Activated CD8-positive, alpha-beta memory T cell treated with anti-CD3 and anti-CD28 coated beads for 24 hours (primary cell): ENCODE results near the gene TCF20.

Experiments used
- DNase-seq: peaks from one replicate; pipeline ENCODE4 v3.0.0-alpha.2; 2020

The TCF20 gene

DNA sequence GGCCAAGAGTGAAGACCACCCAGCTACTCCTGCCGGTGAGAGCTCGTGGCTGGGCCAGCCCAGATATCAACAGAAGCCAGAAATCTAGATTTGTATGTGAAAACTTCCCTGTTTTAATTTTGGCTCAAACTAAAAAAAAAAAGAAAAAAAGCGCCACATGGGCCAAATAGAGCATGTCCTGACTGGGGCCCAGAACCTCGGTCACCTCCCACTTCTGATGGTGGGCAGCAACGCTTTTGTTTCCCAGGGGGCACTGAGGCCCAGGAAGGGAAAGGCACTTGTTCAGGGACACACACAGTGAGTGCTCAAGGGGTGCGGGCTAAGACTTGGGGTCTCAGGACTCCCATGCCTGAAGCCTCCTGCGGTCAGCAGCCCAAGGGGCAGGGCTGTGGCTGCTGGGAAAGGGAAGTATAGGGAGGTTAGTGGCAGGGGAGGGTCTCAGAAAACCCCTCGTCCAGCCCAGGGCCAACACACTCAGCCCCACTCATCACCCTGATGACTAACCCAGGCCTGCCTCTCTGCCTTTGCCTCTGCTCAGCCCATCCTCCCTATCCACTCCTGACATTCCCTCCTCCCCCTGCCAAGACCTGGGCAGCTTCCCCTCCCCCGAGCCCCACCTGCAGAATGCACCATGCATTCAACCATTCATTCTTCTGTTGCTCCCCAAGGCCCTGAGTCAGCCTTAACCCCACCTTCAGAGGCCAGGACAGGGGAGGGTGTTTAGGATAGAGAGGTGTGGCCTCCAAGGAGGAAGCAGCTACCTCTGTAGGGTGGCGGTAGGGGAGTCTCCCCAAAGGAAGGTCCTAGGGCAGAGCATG, 30.0 kb upstream of the TCF20 start:
- DNase-seq = peak; percentile 68

DNA sequence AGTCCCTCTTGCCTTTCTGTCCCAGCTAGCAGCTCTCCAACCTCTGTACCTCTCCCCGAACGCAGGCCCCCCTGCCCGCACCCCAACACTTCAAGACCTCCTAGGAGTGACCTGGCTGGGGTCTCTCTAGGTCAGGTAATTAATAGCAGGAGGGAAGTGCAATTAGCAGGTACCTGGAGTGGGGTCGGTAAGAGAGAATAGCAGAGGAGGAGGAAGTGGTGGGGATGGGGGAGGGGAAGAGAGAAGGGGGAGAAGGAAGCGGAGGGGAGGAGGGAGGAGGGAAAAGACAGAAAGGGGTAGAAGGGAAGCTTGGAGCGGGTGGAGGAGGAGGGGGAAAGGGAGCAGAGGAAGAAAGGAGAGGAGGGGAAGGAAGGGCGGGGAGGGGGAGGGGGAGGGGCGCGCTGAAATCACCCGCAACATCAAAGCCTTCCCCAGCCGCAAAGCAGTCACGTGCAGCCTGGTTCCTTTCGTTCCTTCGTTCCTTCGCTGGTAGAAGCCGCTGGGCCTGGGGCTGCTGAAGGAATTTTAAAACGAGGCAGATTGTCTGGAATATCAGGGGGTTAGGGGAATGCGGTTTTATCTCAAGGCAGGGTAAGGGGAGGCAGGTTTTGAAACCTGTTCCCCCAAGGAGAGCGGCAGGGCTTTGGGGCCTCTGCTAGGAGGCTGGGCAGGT, 29.3 kb upstream of the TCF20 start:
- DNase-seq = peak; percentile 69

DNA sequence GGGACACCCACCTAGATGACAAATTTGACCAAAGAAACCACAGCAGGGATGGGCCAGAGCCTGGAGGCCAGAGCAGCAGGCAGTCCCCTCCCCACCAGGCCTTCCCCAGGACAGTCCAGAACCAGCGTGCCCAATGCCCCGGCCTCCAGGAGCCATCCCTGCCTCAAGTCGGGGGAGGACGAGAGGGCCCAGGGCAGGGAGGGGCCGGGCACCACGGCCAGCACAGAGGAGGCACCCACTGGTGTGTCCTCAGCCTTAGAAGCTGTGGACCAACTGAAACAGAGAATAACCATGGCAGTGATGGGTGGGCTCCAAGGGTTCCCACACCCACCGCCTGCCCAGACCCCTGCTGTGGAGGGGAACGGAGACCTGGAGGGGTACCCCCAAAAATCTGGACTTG, 28.3 kb upstream of the TCF20 start:
- DNase-seq = no peak

DNA sequence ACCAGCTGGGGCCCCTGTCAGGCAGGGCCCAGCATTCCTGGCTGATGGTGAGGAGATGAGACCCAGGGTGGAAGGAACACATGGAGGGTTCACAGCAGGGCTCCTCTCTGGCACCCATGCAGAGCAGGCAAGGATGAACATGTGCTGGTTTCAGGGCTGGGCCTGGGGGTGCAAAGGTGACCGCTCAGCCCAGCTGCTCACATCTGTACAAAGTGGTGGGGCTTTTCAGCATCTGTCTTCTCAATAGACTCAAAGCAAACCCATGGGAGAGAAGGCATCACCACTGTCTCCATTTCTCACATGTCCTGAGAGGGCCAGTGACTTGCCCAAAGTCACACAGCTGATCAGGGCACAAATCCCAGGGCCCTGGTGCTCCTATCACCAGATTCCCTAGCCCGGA, 27.3 kb upstream of the TCF20 start:
- no peak for DNase-seq

DNA sequence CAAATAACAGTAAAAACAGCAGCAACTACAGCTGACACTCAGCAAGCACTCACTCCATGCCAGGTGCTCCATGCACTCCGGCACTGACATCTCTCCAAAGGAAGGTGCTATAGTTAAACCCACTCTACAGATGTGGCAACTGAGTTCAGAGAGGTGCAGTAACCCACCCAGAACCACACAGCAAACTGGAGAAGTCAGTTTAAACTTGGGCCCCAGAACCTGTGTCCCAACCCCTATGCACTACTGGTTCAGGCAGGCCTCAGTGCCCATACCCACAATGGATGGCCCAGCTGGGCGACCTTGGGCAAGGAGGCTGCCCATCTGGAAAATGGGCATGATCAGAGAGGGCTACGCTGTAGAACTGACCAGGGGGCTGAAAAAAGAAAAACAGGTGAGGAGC, 26.4 kb upstream of the TCF20 start:
- no peak for DNase-seq

DNA sequence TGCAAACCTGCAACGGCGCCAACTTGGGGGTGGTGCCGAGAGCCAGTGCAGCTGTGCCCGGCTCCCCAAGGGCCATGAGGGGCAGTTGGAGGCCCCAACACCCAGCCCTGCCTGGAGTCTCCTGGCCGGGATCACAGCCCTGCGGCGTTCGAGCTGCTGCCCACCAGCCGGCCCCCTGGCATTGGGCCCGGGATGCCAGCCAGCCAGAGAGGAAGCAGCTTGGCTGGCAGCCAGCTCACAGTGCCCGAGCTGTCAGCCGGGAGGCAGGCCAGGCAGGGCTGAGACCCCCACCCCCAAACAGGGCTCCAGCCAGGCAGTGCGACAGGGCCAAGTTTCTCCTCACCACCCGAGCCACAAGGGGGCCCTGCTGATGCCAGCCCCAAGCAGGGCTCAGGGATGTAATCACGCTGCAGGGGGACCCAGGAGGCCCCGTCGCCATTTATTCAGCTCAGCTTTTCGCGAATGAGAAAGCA, 26.0 kb upstream of the TCF20 start:
- no peak for DNase-seq

DNA sequence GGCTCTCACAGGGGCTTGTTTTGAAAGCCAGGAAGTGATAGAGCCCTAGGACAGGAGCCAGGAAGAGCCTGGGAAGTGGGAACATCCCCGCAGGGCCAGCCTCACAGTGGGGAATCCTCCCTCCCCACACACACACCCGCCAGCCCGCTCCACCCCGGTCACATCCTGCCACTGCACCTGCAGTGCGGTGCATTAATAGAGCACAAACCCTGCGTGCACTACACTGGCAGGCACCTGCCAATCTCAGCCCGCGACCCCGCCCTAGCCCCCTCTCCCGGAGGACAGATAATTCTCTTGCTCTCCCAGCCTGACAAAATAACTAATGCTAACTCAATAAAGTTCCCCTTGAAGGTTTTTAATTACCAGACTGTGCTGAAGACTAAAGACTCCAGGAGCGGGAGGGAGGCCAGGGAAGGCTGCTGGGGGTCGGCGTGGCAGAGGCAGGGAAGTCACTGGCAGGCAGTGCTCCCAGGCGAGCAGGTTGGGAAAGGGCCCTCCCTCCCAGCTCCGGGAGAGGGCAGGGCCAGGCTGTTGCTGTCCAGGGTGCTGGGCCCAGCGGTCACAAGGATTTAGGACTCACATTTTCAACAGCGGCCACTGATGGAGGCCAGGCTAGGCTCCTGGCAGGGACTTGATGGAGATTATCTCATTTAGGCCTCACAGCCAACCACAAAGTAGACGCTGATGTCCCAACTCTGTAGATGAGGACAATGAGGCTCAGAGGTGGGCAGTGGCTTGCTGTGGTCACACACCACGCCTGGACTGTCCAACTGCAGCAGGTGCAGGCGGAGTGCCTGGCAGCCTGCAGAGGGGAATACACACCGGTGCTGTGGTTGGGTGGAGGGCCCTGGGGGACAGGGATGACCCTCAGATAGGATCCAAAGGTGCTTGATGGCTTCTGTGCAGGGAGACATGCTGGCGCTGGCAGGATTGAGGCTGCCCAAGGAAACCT, 23.9 kb upstream of the TCF20 start:
- no peak for DNase-seq

DNA sequence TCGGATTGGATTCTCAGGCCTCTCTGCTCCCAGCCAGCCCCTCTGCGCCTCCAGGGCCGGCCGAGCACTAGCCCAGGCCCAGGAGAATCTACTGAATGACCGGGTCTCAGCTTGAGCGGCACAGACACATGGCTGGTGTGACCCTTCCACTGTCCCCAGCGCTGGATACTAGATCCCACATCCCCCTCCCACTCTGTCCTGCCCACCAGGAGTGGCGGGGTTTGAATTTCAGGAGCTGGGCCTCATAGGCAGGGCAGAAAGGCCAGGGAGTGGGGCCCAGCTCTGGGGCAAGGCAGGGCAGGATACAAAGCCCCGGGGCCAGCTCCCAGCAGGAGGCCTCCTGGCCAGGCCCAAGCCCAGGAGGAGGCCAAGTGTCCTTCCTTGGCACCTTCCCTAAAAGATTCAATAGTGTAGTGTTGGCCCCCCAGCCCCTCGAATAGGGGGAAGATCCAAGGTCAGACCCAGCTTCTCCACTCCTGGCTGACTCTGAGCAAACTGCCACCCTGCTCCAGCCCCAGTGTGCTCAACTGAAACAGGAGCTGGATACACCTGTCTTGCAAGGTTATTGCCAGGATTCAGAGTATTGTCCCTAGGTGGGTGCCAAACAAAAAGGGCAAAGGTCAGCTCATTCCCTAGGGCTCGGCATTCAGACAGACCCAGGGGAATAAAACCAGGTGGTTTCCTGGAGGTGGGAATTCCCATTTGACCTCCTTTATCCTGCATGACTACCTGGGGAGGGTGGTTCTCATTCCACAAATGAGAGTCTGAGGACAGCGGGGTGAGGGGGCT, 22.5 kb upstream of the TCF20 start:
- DNase-seq = no peak

DNA sequence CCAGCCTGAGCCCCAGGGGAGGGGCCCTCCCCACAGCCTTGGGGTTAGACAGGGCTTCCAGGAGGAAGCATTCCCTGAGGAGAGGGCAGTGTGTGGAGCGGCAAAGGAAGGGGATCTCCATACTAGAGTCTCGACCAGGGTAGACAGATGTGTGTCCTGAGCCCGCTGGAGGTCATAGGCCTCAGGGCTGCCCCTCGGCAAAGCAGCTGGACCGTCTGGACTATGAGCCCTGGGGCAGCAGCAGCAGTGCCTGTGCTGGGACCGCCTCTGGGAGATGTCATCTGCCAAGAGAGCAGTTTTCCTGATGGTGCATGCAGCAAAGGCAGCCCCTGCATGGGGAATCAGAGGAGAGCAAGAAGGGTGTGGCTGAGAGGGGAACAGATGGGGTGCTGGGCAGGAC, 20.8 kb upstream of the TCF20 start:
- DNase-seq = no peak

DNA sequence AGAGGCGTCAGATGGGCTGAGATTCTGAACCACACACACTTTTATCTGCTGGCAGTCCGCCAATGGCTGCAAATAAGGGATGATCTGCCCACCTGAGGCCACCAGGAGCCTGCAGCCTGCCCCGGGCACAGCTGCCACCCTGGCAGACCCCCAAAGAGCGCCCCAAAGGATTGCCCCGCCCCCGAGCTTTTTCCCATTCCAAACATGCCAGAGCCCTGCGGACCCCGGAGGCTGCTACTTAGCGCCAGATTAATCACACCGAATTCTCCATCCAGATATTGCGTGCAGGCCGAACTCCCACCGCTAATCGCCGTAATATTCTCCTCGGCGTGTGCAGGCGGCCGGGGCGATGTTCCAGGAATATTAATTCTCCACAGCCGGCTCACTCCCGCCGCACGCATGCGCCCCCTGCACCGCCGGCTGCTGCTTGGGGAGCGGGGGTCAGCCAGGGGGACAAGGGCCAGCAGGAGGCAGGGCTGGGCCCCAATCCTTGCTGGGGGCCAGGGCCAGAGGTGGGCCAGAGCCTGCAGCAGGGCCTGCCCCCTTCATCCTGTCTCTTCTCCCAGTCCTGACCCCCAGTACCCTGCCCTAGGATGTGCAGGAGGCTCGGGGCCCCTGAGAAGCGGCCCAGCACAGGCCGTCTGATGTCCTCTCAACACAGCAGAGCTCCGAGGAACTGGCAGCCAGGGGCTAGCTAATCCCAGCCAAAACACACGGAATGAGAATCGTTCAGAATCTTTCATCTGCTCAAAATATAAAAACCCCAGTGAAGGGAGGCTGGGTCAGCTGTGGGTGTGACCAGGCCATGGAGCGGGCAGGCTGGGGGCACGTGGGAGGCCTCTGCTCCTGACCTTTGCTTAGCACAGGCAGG, 19.5 kb upstream of the TCF20 start:
- DNase-seq = no peak

DNA sequence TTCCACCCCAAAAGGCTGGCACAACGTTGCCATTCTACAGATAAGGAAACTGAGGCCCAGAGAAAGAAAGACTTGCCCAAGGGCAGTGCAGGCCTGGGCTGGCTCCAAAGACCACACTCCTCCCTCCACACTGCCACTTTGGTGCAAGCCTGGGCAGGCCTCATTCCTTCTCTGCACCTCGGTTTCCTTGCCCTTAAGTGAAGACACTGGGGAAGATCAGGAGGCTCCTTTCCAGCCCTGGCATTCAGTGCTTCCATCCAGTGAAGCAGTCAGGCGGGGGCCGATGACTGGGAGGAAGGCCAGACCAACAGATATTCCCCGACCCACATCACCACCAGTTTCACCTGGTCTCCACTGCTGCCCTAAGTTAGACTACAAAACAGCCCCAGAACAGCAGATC, 18.3 kb upstream of the TCF20 start:
- DNase-seq = no peak

DNA sequence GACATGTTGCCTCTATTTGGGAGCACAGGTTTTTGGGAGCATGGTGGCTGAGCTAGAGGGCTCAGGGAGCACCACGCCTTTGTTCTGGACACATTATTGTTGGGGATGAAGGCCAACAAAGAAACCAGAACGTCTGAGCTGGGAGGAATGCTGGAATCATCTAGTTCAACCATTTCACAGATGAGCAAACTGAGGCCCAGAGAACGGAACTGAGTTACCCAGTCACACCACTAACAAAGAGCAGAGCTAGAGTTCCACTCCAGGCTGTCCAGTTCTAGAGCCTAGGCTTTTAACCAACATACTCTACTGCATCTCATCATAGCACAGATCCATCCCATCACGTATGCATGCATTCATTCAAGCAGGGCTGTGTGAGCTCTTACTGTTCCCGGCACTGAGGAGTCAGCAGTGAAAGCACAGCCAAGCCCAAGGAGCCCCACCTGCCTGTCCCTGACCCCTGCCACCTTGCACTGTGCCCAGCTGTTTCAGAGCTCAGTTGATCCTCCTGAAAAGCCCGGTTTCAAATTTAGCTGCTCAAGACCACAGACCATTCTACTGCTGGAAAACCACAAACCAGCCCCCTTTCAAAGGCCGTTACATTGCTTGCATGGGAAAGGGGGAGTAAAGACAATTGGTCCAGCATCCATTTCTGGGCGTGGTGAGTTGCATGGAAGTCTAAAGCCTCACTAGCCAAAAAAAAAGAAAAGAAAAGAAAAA, 16.9 kb upstream of the TCF20 start:
- DNase-seq = no peak

DNA sequence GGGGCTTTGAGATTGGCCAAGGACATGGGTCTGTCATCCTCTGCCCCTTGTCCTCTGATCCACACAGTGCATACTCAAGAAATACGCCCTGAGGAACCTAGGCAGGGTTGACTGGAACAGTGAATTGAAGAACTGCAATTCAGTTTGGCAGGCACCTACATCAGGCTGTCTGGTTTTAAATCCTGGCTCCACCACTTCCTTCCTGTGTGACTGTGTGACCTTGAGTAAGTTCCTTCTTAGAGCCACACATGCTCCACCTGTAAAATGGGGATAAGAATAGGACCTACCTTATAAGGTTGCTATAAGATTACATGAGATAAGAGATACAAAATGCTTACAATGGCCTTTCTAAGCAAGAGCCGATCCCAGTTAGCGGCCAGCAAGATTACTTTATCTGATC, 15.8 kb upstream of the TCF20 start:
- DNase-seq = no peak

DNA sequence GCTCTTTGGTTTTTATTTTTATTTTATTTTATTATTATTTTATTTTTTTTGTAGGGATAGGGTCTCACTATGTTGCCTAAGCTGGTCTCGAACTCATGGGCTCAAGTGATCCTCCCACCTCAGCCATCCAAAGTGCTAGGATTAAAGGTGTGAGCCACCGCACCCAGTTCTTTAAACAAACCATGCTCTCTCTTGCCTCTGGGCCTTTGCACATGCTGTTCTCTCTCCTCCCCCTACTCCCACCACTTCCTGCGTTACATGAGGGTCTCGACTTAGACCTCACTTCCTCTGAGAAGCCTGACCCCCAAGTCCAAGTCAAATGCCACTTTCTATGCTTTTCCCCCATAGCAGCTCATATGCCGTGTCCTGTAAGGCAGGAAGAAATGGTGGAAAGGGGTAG, 15.2 kb upstream of the TCF20 start:
- DNase-seq = no peak

DNA sequence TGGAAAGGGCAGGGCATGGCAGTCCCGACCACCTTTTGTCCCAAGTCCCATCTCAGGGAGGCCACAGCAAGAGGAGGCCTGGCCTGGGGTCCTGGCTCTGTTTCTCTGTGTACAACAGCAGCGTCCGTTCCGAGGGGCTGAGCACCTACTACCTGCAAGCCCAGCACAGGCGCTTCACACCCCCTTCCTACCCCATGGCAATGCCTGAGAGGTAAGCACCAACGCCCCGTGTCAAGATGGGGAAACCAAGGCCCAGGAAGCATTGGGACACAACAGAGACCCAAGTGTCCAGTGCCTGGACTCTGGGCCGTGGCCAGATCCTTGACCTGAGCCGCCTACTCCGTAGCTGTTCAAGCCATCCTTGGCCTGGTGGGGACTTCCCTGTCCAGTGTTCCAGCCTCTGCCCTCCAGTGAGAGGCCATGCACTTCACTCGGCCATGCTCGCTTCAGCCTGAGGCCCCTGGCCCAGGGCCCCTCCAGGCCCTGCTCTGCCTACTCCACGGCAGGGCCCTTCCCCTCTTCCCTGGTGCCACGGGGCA, 14.3 kb upstream of the TCF20 start:
- no peak for DNase-seq

DNA sequence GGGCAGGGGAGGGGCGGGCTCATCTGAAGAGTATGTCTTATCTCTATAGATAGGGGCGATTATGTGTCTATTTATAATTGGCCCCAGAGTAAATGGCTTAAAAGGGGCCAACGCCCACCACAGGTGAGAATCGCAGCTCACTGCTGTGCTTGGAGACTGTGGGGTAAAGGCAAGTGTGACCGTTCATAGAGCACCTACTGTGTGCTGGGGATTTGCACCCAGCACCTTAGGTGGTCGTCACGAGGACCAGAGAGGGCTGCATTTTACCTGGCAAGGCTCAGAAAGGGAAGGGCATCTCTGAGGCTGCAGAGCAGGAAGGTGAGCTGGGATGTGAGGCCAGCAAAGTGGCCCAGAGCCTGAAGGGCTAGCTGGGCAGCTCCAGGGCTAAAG, 13.7 kb upstream of the TCF20 start:
- DNase-seq = no peak

DNA sequence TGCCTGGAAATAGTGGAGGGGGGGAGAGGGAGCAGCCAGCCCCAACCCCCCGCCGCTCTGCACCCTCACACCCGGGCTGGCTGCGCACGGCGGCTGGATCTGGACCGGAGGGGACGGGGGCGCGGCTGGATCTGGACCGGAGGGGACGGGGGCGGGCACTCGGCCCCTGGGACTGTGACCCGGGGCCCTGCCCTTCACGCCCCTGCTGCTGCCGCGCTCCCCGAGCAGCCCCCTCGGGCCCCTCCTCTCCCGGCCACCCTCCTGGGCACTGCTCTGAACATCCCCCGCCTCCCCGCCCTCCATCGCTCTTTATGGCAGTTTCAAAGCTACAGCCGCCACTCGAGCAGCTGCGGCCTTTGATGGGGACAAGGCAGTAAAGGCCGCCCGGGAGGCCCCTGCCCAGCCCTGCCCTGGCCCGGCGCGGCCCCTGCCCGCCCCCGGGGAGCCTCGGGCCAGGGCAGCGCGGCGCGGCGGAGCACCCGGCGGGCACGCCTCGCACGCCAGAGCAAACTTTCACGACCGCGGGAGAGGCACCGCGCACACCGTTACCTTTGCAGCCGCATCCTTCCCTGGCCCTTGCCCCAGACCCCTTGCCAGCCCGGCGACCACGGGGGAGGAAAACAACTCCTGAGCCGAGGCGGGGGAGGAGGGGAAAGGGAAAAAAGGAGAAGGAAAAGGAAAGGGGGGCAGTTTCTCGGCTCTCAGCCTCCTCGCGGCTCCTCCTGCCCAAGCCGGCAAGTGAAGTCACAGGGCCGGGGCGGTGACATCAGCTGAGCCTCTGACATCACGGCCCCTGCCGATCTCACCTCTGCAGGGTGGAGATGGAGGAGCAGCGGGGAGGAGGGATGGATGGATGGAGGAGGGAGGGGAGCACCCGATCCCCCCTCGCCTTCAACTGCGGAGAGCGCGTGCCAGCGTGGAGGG, 13.1 kb upstream of the TCF20 start:
- DNase-seq = peak; percentile 73

DNA sequence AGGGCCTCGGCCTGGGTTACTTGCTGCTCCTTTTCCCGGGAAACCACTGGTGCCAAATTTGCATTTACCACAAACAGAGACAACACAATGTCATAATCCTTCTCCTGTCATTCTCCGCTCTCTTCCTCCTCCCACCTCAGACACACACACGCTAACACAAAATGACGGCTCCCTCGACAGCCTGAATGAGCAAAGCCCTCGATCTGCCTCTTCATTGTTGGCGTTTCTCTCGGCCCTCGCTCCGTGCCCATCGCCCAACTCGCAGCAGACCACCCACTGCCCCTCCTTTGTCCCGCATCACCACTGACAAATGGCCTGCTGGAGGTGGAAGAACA, 12.5 kb upstream of the TCF20 start:
- no peak for DNase-seq

DNA sequence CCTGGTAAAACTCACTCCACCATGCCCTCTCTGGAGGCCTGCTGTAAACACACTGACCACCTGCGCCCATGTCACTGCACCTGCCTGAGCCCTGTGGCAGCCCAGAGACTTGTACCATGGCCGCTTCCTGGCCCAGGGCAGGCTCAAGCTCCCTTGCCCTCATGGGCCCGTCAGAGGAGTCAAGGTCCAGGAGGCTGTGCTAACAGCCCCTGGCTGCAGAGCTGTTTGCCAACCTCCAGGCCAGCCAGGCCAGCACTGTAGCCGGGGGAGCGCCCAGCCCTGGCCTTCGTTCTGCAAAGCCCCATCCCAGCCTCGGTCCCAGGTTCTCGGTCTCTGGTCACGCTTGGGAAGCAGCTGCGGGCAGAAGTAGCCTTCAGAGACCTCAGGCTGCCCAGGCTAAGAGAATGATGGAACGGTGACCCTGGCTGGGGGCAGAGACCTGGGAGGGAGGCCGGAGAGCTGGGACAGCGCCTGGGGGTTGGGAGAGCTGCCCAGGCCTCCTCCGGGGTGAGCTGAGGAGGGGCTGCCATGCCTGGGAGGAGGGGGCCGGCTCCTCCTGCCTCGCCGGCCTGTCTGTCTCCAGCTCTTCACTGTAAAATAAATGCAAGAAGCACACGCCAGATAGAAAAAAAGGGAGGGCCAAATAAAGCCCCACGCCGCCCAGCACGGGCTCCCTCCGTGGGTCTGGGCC, 11.9 kb upstream of the TCF20 start:
- DNase-seq = no peak
